Measurements from ENCODE around the gene MACROD1.

The MACROD1 gene

GRCh38 chr11:64035081-64035524 lies 130.8 kb downstream of the MACROD1 start:
- no peak for DNase-seq (ENCODE audit: low spot score)

GRCh38 chr11:64034411-64034811 lies 131.5 kb downstream of the MACROD1 start:
- DNase-seq (ENCODE audit: low spot score): no peak

- DNase-seq (ENCODE audit: low spot score): no peak
These were observed 133.9 kb downstream of the MACROD1 start for GRCh38 chr11:64032050-64032449.

- DNase-seq (ENCODE audit: low spot score): no peak
These were observed 134.9 kb downstream of the MACROD1 start for GRCh38 chr11:64031001-64031400.

- no peak for DNase-seq (ENCODE audit: low spot score)
These were observed 136.1 kb downstream of the MACROD1 start for GRCh38 chr11:64029773-64030172.

GRCh38 chr11:64028398-64029115 lies 137.4 kb downstream of the MACROD1 start:
- DNase-seq (ENCODE audit: low spot score): no peak

- no peak for DNase-seq (ENCODE audit: low spot score)
These were observed 138.1 kb downstream of the MACROD1 start for GRCh38 chr11:64027651-64028397.

- no peak for DNase-seq (ENCODE audit: low spot score)
These were observed 139.2 kb downstream of the MACROD1 start for GRCh38 chr11:64026575-64027205.

- DNase-seq (ENCODE audit: low spot score): no peak
These were observed 140.7 kb downstream of the MACROD1 start for GRCh38 chr11:64025205-64025604.

GRCh38 chr11:64023712-64024710 lies 141.9 kb downstream of the MACROD1 start:
- no peak for DNase-seq (ENCODE audit: low spot score)

GRCh38 chr11:64022125-64022784 lies 143.7 kb downstream of the MACROD1 start:
- no peak for DNase-seq (ENCODE audit: low spot score)

- DNase-seq (ENCODE audit: low spot score): no peak
These were observed 144.2 kb downstream of the MACROD1 start for GRCh38 chr11:64021757-64022093.

- DNase-seq (ENCODE audit: low spot score): no peak
These were observed 144.7 kb downstream of the MACROD1 start for GRCh38 chr11:64020976-64021756.

- DNase-seq (ENCODE audit: low spot score): no peak
These were observed 146.5 kb downstream of the MACROD1 start for GRCh38 chr11:64019106-64020037.

GRCh38 chr11:64018310-64018709 lies 147.6 kb downstream of the MACROD1 start:
- no peak for DNase-seq (ENCODE audit: low spot score)

GRCh38 chr11:64017945-64018224 lies 148.0 kb downstream of the MACROD1 start:
- no peak for DNase-seq (ENCODE audit: low spot score)

- no peak for DNase-seq (ENCODE audit: low spot score)
These were observed 149.7 kb downstream of the MACROD1 start for GRCh38 chr11:64015935-64016845.

- no peak for DNase-seq (ENCODE audit: low spot score)
These were observed 150.4 kb downstream of the MACROD1 start for GRCh38 chr11:64015510-64015909.

GRCh38 chr11:64014356-64014755 lies 151.6 kb downstream of the MACROD1 start:
- DNase-seq (ENCODE audit: low spot score): no peak
